Karpas-422 (cell line): ENCODE data around the gene OPRM1. TPM values are rescaled to one million over a fixed set of nuclear protein-coding genes. Genes with fewer than 3 reads are reported as not detected.

Experiments
- DNase-seq: peaks from one replicate; pipeline ENCODE4 v3.0.0-alpha.2; 2015
- H2AFZ ChIP-seq: fragments of 200-600 bp; sonication (generic); 2 replicates; pipeline ENCODE4 v1.6.1; 2014; ENCODE audit warnings: antibody characterized with exemption, low read length, mixed read lengths
- H3K27ac ChIP-seq: fragments of 200-600 bp; sonication (generic); 2 replicates; pipeline ENCODE4 v1.5.1; 2014; ENCODE audit warnings: mild to moderate bottlenecking, low read length, moderate library complexity
- H3K27me3 ChIP-seq: fragments of 200-600 bp; sonication (generic); 2 replicates; pipeline ENCODE4 v1.6.1; 2014; ENCODE audit warnings: low read length, mixed read lengths
- H3K36me3 ChIP-seq: fragments of 200-600 bp; sonication (generic); 2 replicates; pipeline ENCODE4 v1.6.1; 2014; ENCODE audit warnings: low read length, mixed read lengths; ENCODE audit not compliant: insufficient read depth
- H3K4me1 ChIP-seq: fragments of 200-600 bp; sonication (generic); 2 replicates; pipeline ENCODE4 v1.6.1; 2014; ENCODE audit warnings: mild to moderate bottlenecking, low read length, mixed read lengths
- H3K4me2 ChIP-seq: fragments of 200-600 bp; sonication (generic); 2 replicates; pipeline ENCODE4 v1.6.1; 2014; ENCODE audit warnings: low read length, low read depth, mild to moderate bottlenecking; ENCODE audit not compliant: poor library complexity, severe bottlenecking
- H3K4me3 ChIP-seq: fragments of 200-600 bp; sonication (generic); 2 replicates; pipeline ENCODE4 v1.5.1; 2014; ENCODE audit warnings: mild to moderate bottlenecking, antibody characterized with exemption, low read length, mixed read lengths
- H3K79me2 ChIP-seq: fragments of 200-600 bp; sonication (generic); 2 replicates; pipeline ENCODE4 v1.6.1; 2014; ENCODE audit warnings: mild to moderate bottlenecking, low read length, mixed read lengths
- H3K9ac ChIP-seq: fragments of 200-600 bp; sonication (generic); 2 replicates; pipeline ENCODE4 v1.6.0; 2014; ENCODE audit warnings: low read length
- H3K9me2 ChIP-seq: fragments of 200-600 bp; sonication (generic), shearing (Covaris generic); replicated peaks from 2 replicates; pipeline ENCODE4 v1.6.0; 2014; ENCODE audit warnings: mild to moderate bottlenecking, low read length, moderate library complexity; ENCODE audit not compliant: insufficient read depth
- H3K9me3 ChIP-seq: fragments of 300-700, 200-600 bp; sonication (generic); 2 replicates; pipeline ENCODE4 v1.6.1; 2014; ENCODE audit warnings: low read length, mixed read lengths
- H4K20me1 ChIP-seq: fragments of 200-600 bp; sonication (generic); 2 replicates; pipeline ENCODE4 v1.6.1; 2014; ENCODE audit warnings: mild to moderate bottlenecking, antibody characterized with exemption, low read length, low read depth; ENCODE audit not compliant: insufficient read depth
- total RNA-seq: library from RNA; depleted of rRNA; stranded (reverse); fragments of >200 nt; shearing (Covaris generic); gene quantifications from 2 replicates; pipeline ENCODE4 v1.2.3, GENCODE V29; 2014; ENCODE audit warnings: low replicate concordance

OPRM1 gene
- total RNA-seq, 1 experiment from 2014 or later, result not detected

GRCh38 chr6:154012852-154013251 lies 26.2 kb upstream of the OPRM1 start:
- no peaks in the 10 kb centered on the region for H3K79me2 ChIP-seq
- H4K20me1 ChIP-seq, result no peaks in the 10 kb centered on the region
- no peak overlapping the region for H3K4me3 ChIP-seq
- DNase-seq, result no peak
- no peaks in the 10 kb centered on the region for H3K9me3 ChIP-seq
- no peaks in the 10 kb centered on the region for H3K4me1 ChIP-seq
- no peak overlapping the region for H3K9ac ChIP-seq
- H3K36me3 ChIP-seq, result no peaks in the 10 kb centered on the region
- H3K27ac ChIP-seq, result no peak overlapping the region
- H2AFZ ChIP-seq, result no peak overlapping the region
- H3K27me3 ChIP-seq, result no peaks in the 10 kb centered on the region
- no peaks in the 10 kb centered on the region for H3K9me2 ChIP-seq
- no peak overlapping the region for H3K4me2 ChIP-seq

- H3K27me3 ChIP-seq, result no peaks in the 10 kb centered on the region
- DNase-seq, result no peak
- no peak overlapping the region for H3K9ac ChIP-seq
- H3K4me1 ChIP-seq, result no peaks in the 10 kb centered on the region
- no peaks in the 10 kb centered on the region for H4K20me1 ChIP-seq
- no peak overlapping the region for H3K4me2 ChIP-seq
- H3K4me3 ChIP-seq, result no peak overlapping the region
- no peaks in the 10 kb centered on the region for H3K9me2 ChIP-seq
- no peak overlapping the region for H2AFZ ChIP-seq
- no peaks in the 10 kb centered on the region for H3K9me3 ChIP-seq
- H3K36me3 ChIP-seq, result no peaks in the 10 kb centered on the region
- H3K27ac ChIP-seq, result no peak overlapping the region
- no peaks in the 10 kb centered on the region for H3K79me2 ChIP-seq
Observed at GRCh38 chr6:154017786-154018185, 21.3 kb upstream of the OPRM1 start.

GRCh38 chr6:154030646-154031045 lies 8.4 kb upstream of the OPRM1 start:
- DNase-seq, result no peak
- Histone ChIP-seq H3K4me1 (no peaks in the 10 kb centered on the region), H3K27ac (no peak overlapping the region), H3K9me2 (no peaks in the 10 kb centered on the region), H3K27me3 (no peaks in the 10 kb centered on the region), H2AFZ (no peak overlapping the region), H3K9me3 (no peaks in the 10 kb centered on the region), H3K4me2 (no peak overlapping the region), H3K9ac (no peak overlapping the region), H4K20me1 (no peaks in the 10 kb centered on the region), H3K79me2 (no peaks in the 10 kb centered on the region), H3K4me3 (no peak overlapping the region), H3K36me3 (no peaks in the 10 kb centered on the region)

GRCh38 chr6:154041001-154041400 lies 2.0 kb downstream of the OPRM1 start:
- no peaks in the 10 kb centered on the region for H3K9me3 ChIP-seq
- no peak overlapping the region for H3K27ac ChIP-seq
- no peak overlapping the region for H2AFZ ChIP-seq
- no peak for DNase-seq
- H3K9me2 ChIP-seq, result no peaks in the 10 kb centered on the region
- no peaks in the 10 kb centered on the region for H3K79me2 ChIP-seq
- H3K9ac ChIP-seq, result no peak overlapping the region
- H3K27me3 ChIP-seq, result no peaks in the 10 kb centered on the region
- no peak overlapping the region for H3K4me3 ChIP-seq
- no peaks in the 10 kb centered on the region for H3K36me3 ChIP-seq
- H4K20me1 ChIP-seq, result no peaks in the 10 kb centered on the region
- H3K4me2 ChIP-seq, result no peak overlapping the region
- H3K4me1 ChIP-seq, result no peaks in the 10 kb centered on the region

- no peaks in the 10 kb centered on the region for H3K36me3 ChIP-seq
- no peaks in the 10 kb centered on the region for H3K27me3 ChIP-seq
- no peaks in the 10 kb centered on the region for H3K9me2 ChIP-seq
- no peaks in the 10 kb centered on the region for H3K4me1 ChIP-seq
- no peak for DNase-seq
- no peak overlapping the region for H2AFZ ChIP-seq
- no peak overlapping the region for H3K4me2 ChIP-seq
- no peaks in the 10 kb centered on the region for H4K20me1 ChIP-seq
- no peaks in the 10 kb centered on the region for H3K79me2 ChIP-seq
- H3K4me3 ChIP-seq, result no peak overlapping the region
- no peak overlapping the region for H3K9ac ChIP-seq
- no peaks in the 10 kb centered on the region for H3K9me3 ChIP-seq
- no peak overlapping the region for H3K27ac ChIP-seq
Observed at GRCh38 chr6:154053141-154053540, 14.1 kb downstream of the OPRM1 start.

GRCh38 chr6:154056536-154056935 lies 17.5 kb downstream of the OPRM1 start:
- Histone ChIP-seq H3K4me3 (no peak overlapping the region), H3K27ac (no peak overlapping the region), H3K4me1 (no peaks in the 10 kb centered on the region), H4K20me1 (no peaks in the 10 kb centered on the region), H3K4me2 (no peak overlapping the region), H2AFZ (no peak overlapping the region), H3K27me3 (no peaks in the 10 kb centered on the region), H3K79me2 (no peaks in the 10 kb centered on the region), H3K9me2 (no peaks in the 10 kb centered on the region), H3K9me3 (no peaks in the 10 kb centered on the region), H3K9ac (no peak overlapping the region), H3K36me3 (no peaks in the 10 kb centered on the region)
- no peak for DNase-seq

GRCh38 chr6:154057098-154057497 lies 18.1 kb downstream of the OPRM1 start:
- Histone ChIP-seq H3K4me3 (no peak overlapping the region), H4K20me1 (no peaks in the 10 kb centered on the region), H3K9ac (no peak overlapping the region), H3K36me3 (no peaks in the 10 kb centered on the region), H3K27me3 (no peaks in the 10 kb centered on the region), H3K4me2 (no peak overlapping the region), H2AFZ (no peak overlapping the region), H3K27ac (no peak overlapping the region), H3K9me2 (no peaks in the 10 kb centered on the region), H3K9me3 (no peaks in the 10 kb centered on the region), H3K79me2 (no peaks in the 10 kb centered on the region), H3K4me1 (no peaks in the 10 kb centered on the region)
- DNase-seq, result no peak

- H3K9ac ChIP-seq, result no peak overlapping the region
- H3K4me1 ChIP-seq, result no peaks in the 10 kb centered on the region
- H3K79me2 ChIP-seq, result no peaks in the 10 kb centered on the region
- H3K4me2 ChIP-seq, result no peak overlapping the region
- H3K27me3 ChIP-seq, result no peaks in the 10 kb centered on the region
- no peaks in the 10 kb centered on the region for H3K9me2 ChIP-seq
- H3K9me3 ChIP-seq, result no peaks in the 10 kb centered on the region
- no peak overlapping the region for H3K27ac ChIP-seq
- DNase-seq, result no peak
- H4K20me1 ChIP-seq, result no peaks in the 10 kb centered on the region
- no peak overlapping the region for H3K4me3 ChIP-seq
- H3K36me3 ChIP-seq, result no peaks in the 10 kb centered on the region
- H2AFZ ChIP-seq, result no peak overlapping the region
Observed at GRCh38 chr6:154058963-154059680, 20.1 kb downstream of the OPRM1 start.
